Measurements from ENCODE around the gene SKI.

GRCh38 chr1:2228157-2228594 lies at the start of gene SKI:
- TF ChIP-seq CTCF (IDR thresholded peaks at IDR 0.05) (no peak), POLR2AphosphoS5 (IDR thresholded peaks at IDR 0.05) (no peak), POLR2A (IDR thresholded peaks at IDR 0.05) (no peak)

Measured in transverse colon (tissue), 4 donors.